Duodenal mucosa (tissue), 2 donors: ENCODE measurements around the gene TTLL4.

Experiments used
- H3K27ac ChIP-seq: one replicate; pipeline ENCODE4 v1.7.0; 2013; ENCODE audit warnings: low read depth, low read length
- H3K27me3 ChIP-seq, 2 donors: one replicate each; pipeline ENCODE4 v1.7.0; 2013; ENCODE audit warnings: low read length in 2 of 2, control low read depth in 1 of 2; ENCODE audit not compliant: insufficient read depth in 2 of 2, control insufficient read depth in 1 of 2
- H3K36me3 ChIP-seq, 2 donors: one replicate each; pipeline ENCODE4 v1.7.0; 2013; ENCODE audit warnings: low read length in 2 of 2, control low read depth in 1 of 2; ENCODE audit not compliant: insufficient read depth in 2 of 2, control insufficient read depth in 1 of 2
- H3K4me1 ChIP-seq, 2 donors: one replicate each; pipeline ENCODE4 v1.7.0; 2013; ENCODE audit warnings: low read length in 2 of 2, control low read depth in 1 of 2; ENCODE audit not compliant: insufficient read depth in 2 of 2, control insufficient read depth in 1 of 2
- H3K4me3 ChIP-seq, 2 donors: one replicate each; pipeline ENCODE4 v1.7.0; 2013; ENCODE audit warnings: low read length in 2 of 2, low read depth in 1 of 2
- H3K9ac ChIP-seq, 2 donors: one replicate each; pipeline ENCODE4 v1.7.0; 2013; ENCODE audit warnings: low read length in 2 of 2, low read depth in 1 of 2
- H3K9me3 ChIP-seq, 2 donors: one replicate each; pipeline ENCODE4 v1.7.0; 2013; ENCODE audit warnings: low read length in 2 of 2, control low read depth in 1 of 2; ENCODE audit not compliant: control insufficient read depth in 1 of 2

TTLL4 gene

GRCh38 chr2:218798767-218799504 lies 88.3 kb downstream of the TTLL4 start:
- H3K27ac ChIP-seq, result no peak overlapping the region
- H3K4me3 ChIP-seq, result peak overlapping the region in 1 of 2 donors; percentile 28
- no peaks in the 10 kb centered on the region for H3K4me1 ChIP-seq
- H3K36me3 ChIP-seq, result no peaks in the 10 kb centered on the region
- H3K9me3 ChIP-seq, result peaks cover 0 to under 1% of the 10 kb centered on the region in 2 donors
- no peak overlapping the region for H3K9ac ChIP-seq
- no peaks in the 10 kb centered on the region for H3K27me3 ChIP-seq

- no peaks in the 10 kb centered on the region for H3K36me3 ChIP-seq
These were observed 89.4 kb downstream of the TTLL4 start for GRCh38 chr2:218799990-218800389.

GRCh38 chr2:218802386-218802994 lies 91.9 kb downstream of the TTLL4 start:
- Histone ChIP-seq H3K9ac (no peak overlapping the region), H3K9me3 (peaks cover 0 to 11% of the 10 kb centered on the region in 2 donors), H3K4me1 (no peaks in the 10 kb centered on the region), H3K27ac (no peak overlapping the region), H3K27me3 (no peaks in the 10 kb centered on the region), H3K4me3 (no peak overlapping the region), H3K36me3 (no peaks in the 10 kb centered on the region)

More at GRCh38 chr2:218799990-218800389, 89.4 kb downstream of the TTLL4 start:
- no peaks in the 10 kb centered on the region for H3K27me3 ChIP-seq
- H3K9me3 ChIP-seq, result peaks cover 0 to 11% of the 10 kb centered on the region in 2 donors
- no peaks in the 10 kb centered on the region for H3K4me1 ChIP-seq
- H3K4me3 ChIP-seq, result no peak overlapping the region
- H3K27ac ChIP-seq, result no peak overlapping the region
- H3K9ac ChIP-seq, result no peak overlapping the region

- Histone ChIP-seq H3K27ac (no peak overlapping the region), H3K4me3 (no peak overlapping the region), H3K9ac (no peak overlapping the region), H3K9me3 (peaks cover 0 to 11% of the 10 kb centered on the region in 2 donors), H3K36me3 (no peaks in the 10 kb centered on the region), H3K27me3 (no peaks in the 10 kb centered on the region), H3K4me1 (no peaks in the 10 kb centered on the region)
These were observed 94.2 kb downstream of the TTLL4 start for GRCh38 chr2:218804817-218805216.
